ENCODE measurements around the gene RPP25. TPM values are rescaled to one million over a fixed set of nuclear protein-coding genes. Genes with fewer than 3 reads are reported as not detected.
A peak's percentile ranks its signal among the peaks of the same experiment; 100 is the strongest.

The RPP25 gene
- total RNA-seq, 1 experiment from 2014 or later, result 14.9 TPM

GRCh38 chr15:74955017-74955416 lies 1.6 kb downstream of the RPP25 start:
- peaks cover 41% of the 10 kb centered on the region for H3K36me3 Mint-ChIP-seq (ENCODE audit: insufficient read depth, unreplicated experiment)
- H3K9me3 Mint-ChIP-seq (ENCODE audit: low read depth, unreplicated experiment), result no peaks in the 10 kb centered on the region
- peaks cover 22% of the 10 kb centered on the region for H3K27me3 Mint-ChIP-seq (ENCODE audit: unreplicated experiment)
- H3K27ac Mint-ChIP-seq (ENCODE audit: unreplicated experiment), result no peak overlapping the region
- H3K4me1 Mint-ChIP-seq (ENCODE audit: low read depth, unreplicated experiment), result peaks cover 37% of the 10 kb centered on the region
- CTCF ChIA-PET, result interaction anchor here (1.1 to 1.4 kb wide), 3 partner anchors 33 to 88 kb away, joined by 3 to 5 read pairs (median 4); partner anchors contain the start of gene SCAMP5
- no TSS peak for BruUV-seq (replicated peaks)
- intact Hi-C loops (cut with micrococcal nuclease; ENCODE audit: unreplicated experiment), result no loop called here
- no peak for TF ChIP-seq CTCF (IDR thresholded peaks at IDR 0.05; ENCODE audit: unreplicated experiment)
- H3K4me3 Mint-ChIP-seq (ENCODE audit: low read depth, unreplicated experiment), result peak overlapping the region; percentile 71
- DNase-seq, result no peak

- CTCF ChIA-PET, result interaction anchor here (0.8 to 1.1 kb wide), 3 partner anchors 20 to 89 kb away, joined by 3 to 4 read pairs (median 3); no protein-coding TSS in a partner anchor
- no peak for TF ChIP-seq CTCF (IDR thresholded peaks at IDR 0.05; ENCODE audit: unreplicated experiment)
- intact Hi-C loops (cut with micrococcal nuclease; ENCODE audit: unreplicated experiment), result no loop called here
- DNase-seq, result no peak
- H3K4me1 Mint-ChIP-seq (ENCODE audit: low read depth, unreplicated experiment), result peaks cover 37% of the 10 kb centered on the region
- peaks cover 20% of the 10 kb centered on the region for H3K27me3 Mint-ChIP-seq (ENCODE audit: unreplicated experiment)
- peaks cover 41% of the 10 kb centered on the region for H3K36me3 Mint-ChIP-seq (ENCODE audit: insufficient read depth, unreplicated experiment)
- BruUV-seq (replicated peaks), result no TSS peak
- no peaks in the 10 kb centered on the region for H3K9me3 Mint-ChIP-seq (ENCODE audit: low read depth, unreplicated experiment)
- H3K27ac Mint-ChIP-seq (ENCODE audit: unreplicated experiment), result no peak overlapping the region
- H3K4me3 Mint-ChIP-seq (ENCODE audit: low read depth, unreplicated experiment), result peak overlapping the region; percentile 71
Measured at GRCh38 chr15:74954515-74954914, 2.1 kb downstream of the RPP25 start.

GRCh38 chr15:74951006-74951405 lies 5.6 kb downstream of the RPP25 start:
- Mint-ChIP-seq H3K9me3 (ENCODE audit: low read depth, unreplicated experiment) (no peaks in the 10 kb centered on the region), H3K27ac (ENCODE audit: unreplicated experiment) (no peak overlapping the region), H3K4me1 (ENCODE audit: low read depth, unreplicated experiment) (peaks cover 23% of the 10 kb centered on the region), H3K27me3 (ENCODE audit: unreplicated experiment) (no peaks in the 10 kb centered on the region), H3K36me3 (ENCODE audit: insufficient read depth, unreplicated experiment) (peaks cover 15% of the 10 kb centered on the region), H3K4me3 (ENCODE audit: low read depth, unreplicated experiment) (no peak overlapping the region)
- BruUV-seq (replicated peaks), result no TSS peak
- CTCF ChIA-PET, result interaction anchor here (0.5 to 2.4 kb wide), 14 partner anchors 10 to 226 kb away, joined by 3 to 41 read pairs (median 4); partner anchors contain the start of genes COX5A, CYP1A1, FAM219B and SCAMP5
- intact Hi-C loops (cut with micrococcal nuclease; ENCODE audit: unreplicated experiment), result loop anchor here (2.0 kb wide), 1 partner anchor 316 kb away; no protein-coding TSS in a partner anchor
- TF ChIP-seq CTCF (IDR thresholded peaks at IDR 0.05; ENCODE audit: unreplicated experiment), result no peak
- no peak for DNase-seq

GRCh38 chr15:74950078-74950908 lies 6.3 kb downstream of the RPP25 start:
- peaks cover 17% of the 10 kb centered on the region for H3K4me1 Mint-ChIP-seq (ENCODE audit: low read depth, unreplicated experiment)
- TF ChIP-seq CTCF (IDR thresholded peaks at IDR 0.05; ENCODE audit: unreplicated experiment), result peak; percentile 96
- DNase-seq, result peak; percentile 87
- H3K27ac Mint-ChIP-seq (ENCODE audit: unreplicated experiment), result no peak overlapping the region
- H3K27me3 Mint-ChIP-seq (ENCODE audit: unreplicated experiment), result no peaks in the 10 kb centered on the region
- H3K4me3 Mint-ChIP-seq (ENCODE audit: low read depth, unreplicated experiment), result no peak overlapping the region
- H3K36me3 Mint-ChIP-seq (ENCODE audit: insufficient read depth, unreplicated experiment), result peaks cover 8% of the 10 kb centered on the region
- BruUV-seq (replicated peaks), result no TSS peak
- H3K9me3 Mint-ChIP-seq (ENCODE audit: low read depth, unreplicated experiment), result no peaks in the 10 kb centered on the region
- intact Hi-C loops (cut with micrococcal nuclease; ENCODE audit: unreplicated experiment), result loop anchor here (1.0 to 2.0 kb wide), 2 partner anchors 179 to 315 kb away; no protein-coding TSS in a partner anchor
- CTCF ChIA-PET, result interaction anchor here (0.5 to 2.4 kb wide), 12 partner anchors 11 to 225 kb away, joined by 3 to 41 read pairs (median 4); partner anchors contain the start of genes COX5A, CYP1A1, FAM219B and SCAMP5

All from Calu3 (cell line).